ENCODE measurements around the gene GLI3.

Gene GLI3

GRCh38 chr7:41973202-41973730 is 263.7 kb downstream of the GLI3 start:
- no peak for TF ChIP-seq CTCF (IDR thresholded peaks at IDR 0.05)
- no peaks in the 10 kb centered on the region for H3K4me1 ChIP-seq (ENCODE audit: control insufficient read depth in 1 of 2, insufficient read depth in 1 of 2, low read depth in 1 of 2, low read length in 1 of 2)
- H3K4me3 ChIP-seq (ENCODE audit: low read depth in 1 of 2, low read length in 1 of 2): no peak overlapping the region
- H3K9me3 ChIP-seq: no peaks in the 10 kb centered on the region
- H3K36me3 ChIP-seq: no peaks in the 10 kb centered on the region
- H3K27ac ChIP-seq: no peak overlapping the region
- H3K27me3 ChIP-seq: peaks cover 23% of the 10 kb centered on the region

GRCh38 chr7:41972776-41973175 is 264.2 kb downstream of the GLI3 start:
- Histone ChIP-seq H3K4me3 (ENCODE audit: low read depth in 1 of 2, low read length in 1 of 2) (no peak overlapping the region), H3K27ac (no peak overlapping the region), H3K27me3 (peaks cover 23% of the 10 kb centered on the region), H3K4me1 (ENCODE audit: control insufficient read depth in 1 of 2, insufficient read depth in 1 of 2, low read depth in 1 of 2, low read length in 1 of 2) (no peaks in the 10 kb centered on the region), H3K36me3 (no peaks in the 10 kb centered on the region), H3K9me3 (no peaks in the 10 kb centered on the region)
- TF ChIP-seq CTCF (IDR thresholded peaks at IDR 0.05): no peak

- H3K36me3 ChIP-seq: no peaks in the 10 kb centered on the region
- TF ChIP-seq CTCF (IDR thresholded peaks at IDR 0.05): no peak
These were observed 264.7 kb downstream of the GLI3 start for GRCh38 chr7:41972270-41972669.

GRCh38 chr7:41971640-41972187 is 265.3 kb downstream of the GLI3 start:
- Histone ChIP-seq H3K36me3 (no peaks in the 10 kb centered on the region), H3K27me3 (peaks cover 20% of the 10 kb centered on the region), H3K4me3 (ENCODE audit: low read depth in 1 of 2, low read length in 1 of 2) (no peak overlapping the region), H3K9me3 (no peaks in the 10 kb centered on the region), H3K27ac (no peak overlapping the region), H3K4me1 (ENCODE audit: control insufficient read depth in 1 of 2, insufficient read depth in 1 of 2, low read depth in 1 of 2, low read length in 1 of 2) (no peaks in the 10 kb centered on the region)
- no peak for TF ChIP-seq CTCF (IDR thresholded peaks at IDR 0.05)

More at GRCh38 chr7:41972270-41972669, 264.7 kb downstream of the GLI3 start:
- Histone ChIP-seq H3K4me3 (ENCODE audit: low read depth in 1 of 2, low read length in 1 of 2) (no peak overlapping the region), H3K9me3 (no peaks in the 10 kb centered on the region), H3K4me1 (ENCODE audit: control insufficient read depth in 1 of 2, insufficient read depth in 1 of 2, low read depth in 1 of 2, low read length in 1 of 2) (no peaks in the 10 kb centered on the region), H3K27me3 (peaks cover 23% of the 10 kb centered on the region), H3K27ac (no peak overlapping the region)

- no peak for TF ChIP-seq CTCF (IDR thresholded peaks at IDR 0.05)
- Histone ChIP-seq H3K4me3 (ENCODE audit: low read depth in 1 of 2, low read length in 1 of 2) (no peak overlapping the region), H3K4me1 (ENCODE audit: control insufficient read depth in 1 of 2, insufficient read depth in 1 of 2, low read depth in 1 of 2, low read length in 1 of 2) (no peaks in the 10 kb centered on the region), H3K36me3 (no peaks in the 10 kb centered on the region), H3K27ac (no peak overlapping the region), H3K27me3 (peaks cover 12% of the 10 kb centered on the region), H3K9me3 (no peaks in the 10 kb centered on the region)
These were observed 266.1 kb downstream of the GLI3 start for GRCh38 chr7:41970941-41971340.

All from neutrophil (primary cell).